A673 (cell line): Measurements from ENCODE around the gene FAM168A. TPM values are rescaled to one million over a fixed set of nuclear protein-coding genes. Genes with fewer than 3 reads are reported as not detected.

Experiments
- BruUV-seq: library from RNA; stranded (reverse); fragments of 400-500 nt; replicated peaks from 2 replicates; lab custom pipeline; 2021; lab: Mats Ljungman, UMichigan
- CTCF ChIA-PET: fragments of 300-600 bp; sonication (Branson Sonifier 250); formaldehyde crosslinking; loops from one replicate; lab custom pipeline; 2022; ENCODE audit warnings: antibody characterized with exemption; lab: Charles Lee
- POLR2A ChIA-PET: fragments of 300-600 bp; sonication (Branson Sonifier 250); formaldehyde crosslinking; loops from one replicate; lab custom pipeline; 2022; ENCODE audit warnings: antibody characterized with exemption; ENCODE audit not compliant: low non-redundant PET; lab: Charles Lee
- DNase-seq: peaks from one replicate; pipeline ENCODE4 v3.0.0-alpha.2; 2015; ENCODE audit warnings: low spot score
- H3K27ac ChIP-seq: fragments of 200-600 bp; sonication (generic); 2 replicates; pipeline ENCODE4 v1.5.1; 2016; ENCODE audit warnings: mixed run types, low read depth, mild to moderate bottlenecking, mixed read lengths, antibody characterized with exemption, low read length; ENCODE audit not compliant: poor library complexity, severe bottlenecking
- H3K27me3 ChIP-seq: fragments of 200-600 bp; sonication (generic); replicated peaks from 2 replicates; pipeline ENCODE4 v1.6.1; 2017; ENCODE audit warnings: mixed run types, low read depth, mild to moderate bottlenecking, mixed read lengths, antibody characterized with exemption, low read length; ENCODE audit not compliant: insufficient read depth, poor library complexity
- H3K36me3 ChIP-seq: fragments of 200-600 bp; sonication (generic); 2 replicates; pipeline ENCODE4 v1.6.1; 2016; ENCODE audit warnings: mixed run types, mild to moderate bottlenecking, mixed read lengths, antibody characterized with exemption, low read length; ENCODE audit not compliant: insufficient read depth, poor library complexity, severe bottlenecking
- H3K4me1 ChIP-seq: fragments of 200-600 bp; sonication (generic); 2 replicates; pipeline ENCODE4 v1.6.1; 2017; ENCODE audit warnings: mixed run types, mild to moderate bottlenecking, mixed read lengths, antibody characterized with exemption, low read length; ENCODE audit not compliant: insufficient read depth, poor library complexity, severe bottlenecking
- H3K4me3 ChIP-seq: fragments of 200-600 bp; sonication (generic); 2 replicates; pipeline ENCODE4 v1.5.1; 2016; ENCODE audit warnings: low read depth, mixed run types, mild to moderate bottlenecking, mixed read lengths, low read length; ENCODE audit not compliant: poor library complexity, severe bottlenecking
- H3K9me3 ChIP-seq: fragments of 200-600 bp; sonication (generic); 2 replicates; pipeline ENCODE4 v1.6.1; 2016; ENCODE audit warnings: mixed run types, low read depth, mild to moderate bottlenecking, mixed read lengths, antibody characterized with exemption, low read length; ENCODE audit not compliant: poor library complexity, severe bottlenecking
- EZH2 ChIP-seq: fragments of 200-600 bp; sonication (generic); IDR thresholded peaks from 2 replicates; pipeline ENCODE4 v1.6.1; 2017; ENCODE audit warnings: borderline replicate concordance, low read depth, mild to moderate bottlenecking, mixed read lengths, antibody characterized with exemption, low read length; ENCODE audit not compliant: poor library complexity, severe bottlenecking
- intact Hi-C: fragments of 100-400 bp; cut with micrococcal nuclease; formaldehyde crosslinking; loops from one replicate; pipeline ENCODE4 v1.10.0; 2022; ENCODE audit not compliant: unreplicated experiment
- total RNA-seq: library from RNA; stranded (reverse); gene quantifications from 2 replicates; pipeline ENCODE4 v1.2.3, GENCODE V29; 2021
- TF ChIP-seq, protein P1 (sequence below): fragments of 300-800, 200-600 bp; sonication (generic); conservative IDR thresholded peaks from 2 replicates; pipeline ENCODE4 v1.5.1; 2017; ENCODE audit warnings: low read depth, mild to moderate bottlenecking, antibody characterized with exemption, low read length, moderate library complexity, mixed read lengths

FAM168A gene
- total RNA-seq, 1 experiment from 2014 or later = 46.1 TPM

DNA sequence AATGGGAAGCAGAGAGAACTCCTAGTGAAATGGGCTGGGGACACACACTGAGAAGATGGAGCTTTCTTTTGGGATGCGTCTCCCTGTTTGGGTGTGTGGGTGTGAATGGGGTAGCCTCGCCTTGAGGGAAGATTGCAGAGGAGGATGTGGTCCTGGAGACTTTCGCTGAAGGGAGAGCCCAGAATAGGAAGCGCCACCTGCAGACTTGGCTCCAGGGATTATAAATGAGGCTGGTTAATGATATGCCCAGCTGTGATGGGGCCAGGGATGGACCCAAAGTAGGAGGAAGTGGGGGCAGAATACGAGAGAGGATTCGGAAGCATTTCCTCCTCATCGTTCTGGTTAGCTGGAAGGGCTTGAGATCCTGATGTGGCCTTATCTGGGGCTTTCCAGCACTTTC is 208.0 kb downstream of the FAM168A start:
- Histone ChIP-seq H3K27me3 (no peaks in the 10 kb centered on the region), H3K4me3 (no peak overlapping the region), H3K4me1 (peaks cover 44% of the 10 kb centered on the region), H3K9me3 (no peaks in the 10 kb centered on the region), H3K27ac (peak overlapping the region; percentile 27), H3K36me3 (no peaks in the 10 kb centered on the region)
- peak; percentile 50 for DNase-seq
- ChIA-PET POLR2A (no interaction called here), CTCF (no interaction called here)
- intact Hi-C loops = no loop called here
- TF ChIP-seq, protein P1, sequence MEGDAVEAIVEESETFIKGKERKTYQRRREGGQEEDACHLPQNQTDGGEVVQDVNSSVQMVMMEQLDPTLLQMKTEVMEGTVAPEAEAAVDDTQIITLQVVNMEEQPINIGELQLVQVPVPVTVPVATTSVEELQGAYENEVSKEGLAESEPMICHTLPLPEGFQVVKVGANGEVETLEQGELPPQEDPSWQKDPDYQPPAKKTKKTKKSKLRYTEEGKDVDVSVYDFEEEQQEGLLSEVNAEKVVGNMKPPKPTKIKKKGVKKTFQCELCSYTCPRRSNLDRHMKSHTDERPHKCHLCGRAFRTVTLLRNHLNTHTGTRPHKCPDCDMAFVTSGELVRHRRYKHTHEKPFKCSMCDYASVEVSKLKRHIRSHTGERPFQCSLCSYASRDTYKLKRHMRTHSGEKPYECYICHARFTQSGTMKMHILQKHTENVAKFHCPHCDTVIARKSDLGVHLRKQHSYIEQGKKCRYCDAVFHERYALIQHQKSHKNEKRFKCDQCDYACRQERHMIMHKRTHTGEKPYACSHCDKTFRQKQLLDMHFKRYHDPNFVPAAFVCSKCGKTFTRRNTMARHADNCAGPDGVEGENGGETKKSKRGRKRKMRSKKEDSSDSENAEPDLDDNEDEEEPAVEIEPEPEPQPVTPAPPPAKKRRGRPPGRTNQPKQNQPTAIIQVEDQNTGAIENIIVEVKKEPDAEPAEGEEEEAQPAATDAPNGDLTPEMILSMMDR = no peak
- no peak for TF ChIP-seq EZH2
- no TSS peak for BruUV-seq

DNA sequence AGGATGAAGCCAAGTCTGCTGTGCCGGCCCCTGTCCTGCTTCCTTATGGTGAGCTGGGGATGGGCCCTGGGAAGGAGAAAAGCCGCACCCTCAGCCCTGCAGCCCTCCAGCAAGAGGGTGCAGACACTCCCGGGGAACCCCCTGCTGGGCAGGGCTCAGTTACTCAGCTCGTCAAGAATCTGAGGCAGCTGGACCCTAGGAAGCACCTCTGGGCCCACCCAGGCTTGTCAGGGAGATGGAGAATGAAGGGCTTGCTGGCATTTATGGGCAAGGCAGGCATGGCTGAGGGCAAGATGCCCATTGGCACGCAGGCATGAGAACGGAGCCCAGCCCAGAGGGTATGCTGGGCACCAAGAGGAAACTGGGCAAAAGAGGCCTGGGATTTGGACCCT is 208.8 kb downstream of the FAM168A start:
- intact Hi-C loops = no loop called here
- Histone ChIP-seq H3K4me1 (peaks cover 51% of the 10 kb centered on the region), H3K4me3 (no peak overlapping the region), H3K27me3 (no peaks in the 10 kb centered on the region), H3K36me3 (no peaks in the 10 kb centered on the region), H3K27ac (no peak overlapping the region), H3K9me3 (no peaks in the 10 kb centered on the region)
- TF ChIP-seq, protein P1 = no peak
- TF ChIP-seq EZH2 = no peak
- no TSS peak for BruUV-seq
- ChIA-PET POLR2A (no interaction called here), CTCF (interaction anchor here (0.7 to 1.0 kb wide), 2 partner anchors 14 to 82 kb away, joined by 3 to 8 read pairs; partner anchors contain the start of gene ARHGEF17)
- DNase-seq = no peak

DNA sequence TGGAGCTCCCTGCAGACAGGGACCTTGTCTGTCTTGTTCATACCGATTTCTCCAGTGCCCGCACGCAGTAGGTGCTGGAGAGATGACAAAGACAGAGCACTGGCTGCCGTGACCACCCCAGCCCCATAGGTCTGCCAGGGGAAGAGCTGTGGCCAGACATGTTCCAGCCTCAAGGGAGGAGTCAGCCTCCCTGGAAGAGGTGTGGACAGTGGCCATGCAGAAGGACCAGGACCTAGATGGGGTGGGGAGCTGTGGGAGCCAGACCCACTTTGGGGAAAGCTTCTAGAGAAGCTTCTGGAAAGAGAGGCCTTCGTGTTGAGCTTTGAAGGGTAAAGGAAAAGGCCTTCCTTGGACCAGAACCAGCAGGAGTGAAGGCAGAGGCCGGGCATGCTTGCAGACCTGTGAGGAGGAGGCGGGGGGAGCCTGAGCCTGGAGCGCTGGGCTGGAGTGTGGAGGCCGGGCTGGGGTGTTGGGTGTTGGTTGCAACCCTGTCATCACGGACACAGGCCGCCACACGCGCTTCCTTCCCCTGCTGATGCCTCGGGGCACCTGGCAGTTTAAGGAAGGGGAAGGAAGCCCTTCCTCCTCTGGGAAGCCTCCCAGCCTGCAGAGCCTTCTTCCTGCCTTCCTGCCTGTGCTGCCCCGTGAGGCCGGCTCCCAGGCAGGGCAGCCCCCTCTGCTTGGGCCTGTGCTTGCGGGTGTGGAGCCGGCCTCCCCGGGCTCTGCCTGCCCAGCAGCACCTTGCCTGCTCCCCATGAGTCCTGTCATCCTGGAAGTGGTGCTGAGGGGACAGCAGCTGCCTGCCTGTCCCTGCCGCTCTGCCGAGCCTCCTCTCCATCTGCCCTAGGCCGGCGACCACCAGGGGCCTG is 209.4 kb downstream of the FAM168A start:
- DNase-seq = no peak
- ChIA-PET POLR2A (interaction anchor here (0.6 kb wide), 1 partner anchor 442 kb away, joined by 3 read pairs; no protein-coding TSS in a partner anchor), CTCF (interaction anchor here (1.0 kb wide), 1 partner anchor 81 kb away, joined by 8 read pairs; the partner anchor contains the start of gene ARHGEF17)
- TF ChIP-seq, protein P1 = no peak
- no peak for TF ChIP-seq EZH2
- Histone ChIP-seq H3K36me3 (no peaks in the 10 kb centered on the region), H3K9me3 (no peaks in the 10 kb centered on the region), H3K4me1 (peaks cover 57% of the 10 kb centered on the region), H3K4me3 (no peak overlapping the region), H3K27ac (peak overlapping the region; percentile 49), H3K27me3 (no peaks in the 10 kb centered on the region)
- BruUV-seq = no TSS peak
- intact Hi-C loops = no loop called here
